Hematopoietic multipotent progenitor cell treated with erythropoietin and hydrocortisone succinate and interleukin-3 and kit ligand, for 15 days (in vitro differentiated cells): ENCODE results near the gene TMTC2.
"Not testable (repeated sequence)": the region's sequence is repeated elsewhere in the genome, so short reads cannot be mapped to it uniquely, and the experiment has no call there.

Source experiments
- DNase-seq: peaks from one replicate; pipeline ENCODE4 v3.0.0-alpha.2; 2015; ENCODE audit warnings: low spot score

The TMTC2 gene

GRCh38 chr12:82793751-82794281 is 107.1 kb downstream of the TMTC2 start:
- DNase-seq, result no peak

DNA sequence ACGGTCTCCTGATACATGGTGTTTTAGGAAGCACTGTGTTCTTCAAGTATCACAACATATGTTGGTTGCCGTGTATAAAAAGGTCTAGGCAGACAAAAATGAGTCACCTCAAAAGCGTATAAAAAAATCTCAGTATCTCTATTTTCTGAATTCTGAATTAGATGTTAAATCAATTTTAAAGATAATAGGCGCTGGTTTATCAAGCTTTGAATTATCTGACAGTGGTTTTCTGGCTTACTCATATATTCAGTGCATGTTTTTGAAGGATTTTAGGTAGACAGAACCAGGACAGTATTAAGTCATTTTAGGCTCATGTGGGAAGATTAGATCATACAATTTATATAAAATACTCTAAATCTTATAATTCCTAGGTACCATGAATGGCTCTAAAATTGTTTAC is 110.8 kb downstream of the TMTC2 start:
- no peak for DNase-seq

DNA sequence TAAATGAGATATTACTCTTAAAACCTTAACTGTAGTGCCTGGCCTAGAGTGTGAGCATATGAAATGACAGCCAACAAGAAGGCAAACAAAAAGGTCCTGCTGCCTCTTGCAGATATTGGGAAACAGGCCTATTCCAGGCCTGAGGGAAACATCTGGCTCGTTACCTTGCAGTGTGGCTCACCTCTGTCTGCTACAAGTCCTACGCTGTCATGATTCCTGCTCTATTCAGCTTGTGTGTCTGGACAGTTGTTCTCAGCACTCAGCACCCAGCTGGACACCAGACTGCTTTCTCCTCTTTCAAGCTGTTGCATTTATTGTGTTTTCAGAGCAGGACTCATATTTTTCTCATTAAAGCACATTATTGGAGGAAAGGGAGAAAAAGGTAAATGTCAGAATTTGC is 113.5 kb downstream of the TMTC2 start:
- DNase-seq, result no peak

DNA sequence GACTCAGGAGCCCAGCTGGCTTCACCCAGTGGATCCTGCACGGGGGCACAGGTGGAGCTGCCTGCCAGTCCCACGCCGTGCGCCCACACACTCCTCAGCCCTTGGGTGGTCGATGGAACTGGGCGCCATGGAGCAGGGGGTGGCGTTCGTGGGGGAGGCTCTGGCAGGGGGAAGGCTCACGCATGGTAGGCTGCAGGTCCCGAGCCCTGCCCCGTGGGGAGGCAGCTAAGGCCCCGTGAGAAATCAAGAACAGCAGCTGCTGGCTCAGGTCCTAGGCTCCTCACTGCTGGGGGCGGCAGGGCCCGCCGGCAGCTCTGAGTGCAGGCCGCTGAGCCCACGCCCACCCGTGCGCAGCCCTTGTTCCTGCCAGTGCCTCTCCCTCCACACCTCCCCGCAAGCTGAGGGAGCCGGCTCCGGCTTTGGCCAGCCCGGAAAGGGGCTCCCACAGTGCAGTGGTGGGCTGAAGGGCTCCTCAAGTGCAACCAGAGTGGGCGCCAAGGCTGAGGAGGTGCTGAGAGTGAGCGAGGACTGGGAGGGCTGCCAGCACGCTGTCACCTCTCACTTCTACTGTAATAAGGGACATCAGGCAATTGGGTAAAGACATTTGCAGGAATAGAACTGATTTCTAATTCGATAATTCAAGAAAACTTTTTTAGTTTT is 115.4 kb downstream of the TMTC2 start:
- no peak for DNase-seq

- no peak for DNase-seq
These were observed 116.5 kb downstream of the TMTC2 start for GRCh38 chr12:82803201-82803600.

GRCh38 chr12:82804601-82805000 is 117.9 kb downstream of the TMTC2 start:
- DNase-seq, result no peak

DNA sequence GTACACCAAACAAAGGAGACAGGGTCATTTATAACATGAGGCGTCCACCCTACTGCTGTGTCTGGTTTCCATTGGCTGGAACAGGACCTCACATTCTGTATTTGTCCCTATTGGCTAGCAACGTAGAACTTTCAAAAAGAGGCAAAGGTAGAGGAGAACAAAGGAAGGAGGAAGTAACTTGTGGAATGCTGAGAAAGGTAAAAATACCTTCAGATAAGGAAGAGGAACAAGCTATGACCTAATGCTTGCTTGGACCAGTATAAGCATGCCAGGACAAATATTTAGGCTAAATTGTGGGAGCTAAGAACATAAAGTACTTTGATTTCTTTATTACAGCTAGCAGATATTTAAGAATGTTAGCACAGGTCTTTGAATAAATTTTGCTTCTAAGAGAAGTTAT is 118.3 kb downstream of the TMTC2 start:
- DNase-seq, result not testable (repeated sequence)

DNA sequence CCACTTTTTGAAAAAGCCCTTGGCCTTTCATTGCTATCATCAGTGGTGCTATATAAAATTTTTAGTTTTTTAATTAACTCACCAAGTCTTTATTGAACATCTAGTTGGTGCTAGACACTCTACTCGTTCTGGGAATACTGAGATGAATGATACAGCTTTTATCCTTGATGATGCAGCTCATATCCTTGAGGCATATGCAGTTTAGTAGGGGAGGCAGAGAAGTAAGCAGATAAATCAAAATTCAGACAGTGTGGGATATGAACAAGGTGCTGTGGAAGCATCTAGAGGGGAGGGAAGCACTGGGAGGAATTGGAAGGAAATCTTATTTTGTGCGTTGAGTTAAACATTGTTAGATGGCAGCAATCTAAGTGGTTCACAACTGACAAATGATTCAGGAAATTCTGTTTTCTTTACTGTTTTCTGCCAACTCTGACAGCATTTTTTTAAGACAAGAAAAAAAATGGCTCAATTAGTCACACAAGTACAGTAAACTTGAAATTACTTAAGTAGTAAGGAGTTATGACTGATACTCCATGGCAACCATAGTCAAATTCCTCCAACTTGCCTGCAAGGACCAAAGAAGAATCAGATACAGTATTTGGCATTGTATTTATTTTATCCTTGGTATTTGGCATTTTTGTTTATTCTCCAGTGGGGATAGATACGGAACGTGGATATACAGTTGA is 119.2 kb downstream of the TMTC2 start:
- DNase-seq, result no peak

- no peak for DNase-seq
These were observed 120.5 kb downstream of the TMTC2 start for GRCh38 chr12:82807132-82807737.

DNA sequence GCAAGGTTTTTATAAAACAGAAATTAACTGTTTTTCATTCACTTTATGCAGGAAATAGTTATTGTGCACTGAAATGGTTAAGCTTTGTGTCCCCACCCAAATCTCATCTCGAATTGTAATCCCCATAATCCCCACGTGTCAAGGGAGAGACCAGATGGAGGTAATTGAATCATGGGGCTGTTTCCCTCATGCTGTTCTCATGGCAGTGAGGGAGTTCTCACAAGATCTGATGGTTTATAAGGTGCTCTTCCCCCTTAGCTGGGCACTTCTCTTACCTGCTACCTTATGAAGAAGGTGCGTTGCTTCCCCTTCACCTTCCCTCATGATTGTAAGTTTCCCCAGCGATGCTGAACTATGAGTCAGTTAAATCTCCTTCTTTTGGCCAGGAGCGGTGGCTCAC is 123.9 kb downstream of the TMTC2 start:
- DNase-seq, result no peak

DNA sequence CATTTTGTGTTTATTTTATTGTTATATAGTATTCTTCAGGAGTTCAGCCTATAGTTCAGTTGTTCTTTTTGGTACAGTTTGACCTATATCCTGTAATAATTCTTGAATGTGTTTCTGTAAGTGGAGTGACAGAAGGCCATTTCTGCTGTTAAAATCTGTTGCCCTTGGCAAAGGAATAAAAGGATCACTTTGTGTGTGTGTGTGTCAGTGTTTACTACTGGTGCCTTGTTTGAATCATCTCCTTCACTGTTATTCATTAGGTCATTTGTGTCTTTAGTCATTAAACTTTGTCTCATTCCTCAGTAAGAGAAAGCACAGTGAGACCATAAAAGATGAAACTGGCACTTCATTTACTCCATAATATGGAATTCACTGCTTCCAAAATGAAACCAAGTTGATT is 130.7 kb downstream of the TMTC2 start:
- DNase-seq, result no peak

GRCh38 chr12:82818271-82819035 is 131.7 kb downstream of the TMTC2 start:
- DNase-seq, result no peak

GRCh38 chr12:82826505-82826904 is 139.8 kb downstream of the TMTC2 start:
- DNase-seq, result no peak

DNA sequence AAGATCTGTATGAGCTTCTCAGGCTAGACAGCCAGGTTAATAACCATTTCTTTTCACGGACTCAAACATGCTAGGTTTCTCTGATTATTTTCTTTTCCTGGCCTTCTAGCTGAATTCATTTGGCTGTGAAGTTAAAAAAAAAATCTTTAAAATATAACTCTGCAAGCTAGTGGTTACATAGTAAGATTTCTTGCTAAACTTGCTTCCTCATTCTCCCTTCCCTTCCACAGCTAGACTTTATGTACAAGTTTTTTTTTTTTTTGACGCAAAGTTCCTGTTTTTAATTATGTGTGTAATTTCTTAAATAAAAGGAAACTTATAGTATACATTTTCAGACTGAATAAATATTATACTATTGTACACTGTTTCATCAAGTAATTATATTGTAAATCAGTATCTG is 145.4 kb downstream of the TMTC2 start:
- DNase-seq, result no peak

DNA sequence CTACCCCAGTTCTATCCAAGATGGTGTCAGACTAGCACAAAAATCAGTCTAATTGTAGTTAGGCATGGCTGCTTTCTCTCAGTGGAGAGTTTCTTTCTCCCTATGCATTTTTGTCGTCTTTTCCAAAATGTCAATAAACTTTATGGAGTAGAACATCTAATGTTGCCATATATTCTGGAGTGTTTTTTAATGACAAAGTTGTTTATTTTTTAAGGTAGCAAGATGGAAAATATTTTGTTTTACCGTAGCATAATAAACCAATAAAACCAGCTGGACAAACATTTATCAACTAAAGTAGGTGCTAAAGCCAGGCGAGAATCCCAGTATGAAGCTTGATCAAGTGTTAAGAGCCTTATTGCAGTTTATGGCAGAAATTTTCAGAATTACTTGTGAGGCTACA is 146.3 kb downstream of the TMTC2 start:
- no peak for DNase-seq

- DNase-seq, result no peak
These were observed 146.8 kb downstream of the TMTC2 start for GRCh38 chr12:82833481-82833880.

DNA sequence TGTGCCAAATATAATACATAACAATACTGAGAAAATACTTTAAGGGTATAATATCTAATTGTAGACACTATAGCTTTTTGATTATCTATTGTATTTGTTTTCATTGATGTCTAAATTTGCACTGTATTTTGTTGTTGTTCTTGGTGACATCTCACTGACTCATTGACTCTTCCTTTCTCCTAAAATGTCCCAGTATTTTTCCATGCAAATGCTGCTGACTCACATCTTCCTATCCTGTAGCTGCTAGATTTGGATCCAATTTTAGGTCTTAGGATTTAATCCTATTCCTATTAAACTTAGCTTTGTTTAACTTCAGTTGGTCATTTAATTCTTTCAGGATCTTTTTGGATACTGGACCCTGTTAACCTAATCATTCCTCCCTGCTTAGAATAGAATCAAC is 148.5 kb downstream of the TMTC2 start:
- no peak for DNase-seq

GRCh38 chr12:82838131-82838551 is 151.4 kb downstream of the TMTC2 start:
- DNase-seq, result no peak

DNA sequence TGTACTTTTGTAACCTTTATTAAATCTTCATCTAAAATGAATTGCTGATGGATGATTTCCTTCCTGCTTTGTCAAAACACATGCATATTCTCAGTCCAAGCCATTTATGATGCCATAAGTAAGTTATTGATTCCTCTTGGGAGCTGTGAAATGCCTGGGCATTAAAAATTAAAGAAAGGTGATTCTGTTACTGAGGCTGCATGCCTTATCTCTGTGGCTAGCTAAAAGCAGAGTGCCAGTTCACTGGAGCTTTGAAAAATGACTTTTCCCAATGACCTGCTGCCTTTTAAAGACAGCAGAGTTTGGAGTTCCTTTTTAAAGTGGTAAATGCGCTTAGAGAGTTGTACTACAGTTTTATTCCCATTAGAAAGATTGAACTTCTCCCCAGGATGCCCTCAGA is 152.1 kb downstream of the TMTC2 start:
- DNase-seq, result no peak

DNA sequence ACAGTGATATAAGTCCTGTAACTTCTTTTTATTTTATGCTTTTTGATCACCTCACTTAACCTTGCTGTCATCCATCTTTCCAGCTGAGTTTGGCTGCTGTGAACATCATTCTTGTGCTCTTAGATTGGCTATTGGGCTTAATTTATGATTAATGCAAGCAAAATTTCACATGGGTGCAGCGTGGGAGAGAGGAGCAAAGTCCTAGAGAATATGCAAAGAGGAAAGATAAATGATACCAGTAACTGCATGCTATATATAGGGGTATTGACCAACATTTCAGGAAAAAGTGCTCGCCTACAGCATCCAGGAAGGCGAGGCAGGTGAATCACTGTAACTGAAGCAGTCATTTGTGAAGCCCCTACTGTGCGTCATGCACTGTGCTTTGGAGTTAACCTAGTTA is 153.1 kb downstream of the TMTC2 start:
- no peak for DNase-seq

- no peak for DNase-seq
These were observed 154.8 kb downstream of the TMTC2 start for GRCh38 chr12:82841487-82841904.

- DNase-seq, result no peak
These were observed 155.8 kb downstream of the TMTC2 start for GRCh38 chr12:82842480-82842879.

DNA sequence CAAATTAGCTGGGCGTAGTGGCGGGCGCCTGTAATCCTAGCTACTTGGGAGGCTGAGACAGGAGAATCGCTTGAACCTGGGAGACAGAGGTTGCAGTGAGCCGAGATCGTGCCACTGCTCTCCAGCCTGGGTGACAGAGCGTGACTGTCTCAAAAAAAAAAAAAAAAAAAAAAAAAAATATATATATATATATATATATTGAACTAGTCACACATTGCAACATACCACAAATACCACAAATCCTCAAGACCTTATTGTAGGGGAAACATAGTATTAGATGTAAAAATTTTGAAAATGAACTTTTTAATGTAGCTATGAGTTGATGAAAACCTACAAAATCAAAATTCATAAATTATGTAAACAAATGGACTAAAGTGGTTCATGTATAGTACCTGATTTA is 158.4 kb downstream of the TMTC2 start:
- not testable (repeated sequence) for DNase-seq
